ENCODE results near the gene SRRT. TPM values are rescaled to one million over a fixed set of nuclear protein-coding genes. Genes with fewer than 3 reads are reported as not detected.

Gene SRRT
- total RNA-seq, 4 donors from 2014 or later: 72.6 to 124 (median 88.6) TPM

DNA sequence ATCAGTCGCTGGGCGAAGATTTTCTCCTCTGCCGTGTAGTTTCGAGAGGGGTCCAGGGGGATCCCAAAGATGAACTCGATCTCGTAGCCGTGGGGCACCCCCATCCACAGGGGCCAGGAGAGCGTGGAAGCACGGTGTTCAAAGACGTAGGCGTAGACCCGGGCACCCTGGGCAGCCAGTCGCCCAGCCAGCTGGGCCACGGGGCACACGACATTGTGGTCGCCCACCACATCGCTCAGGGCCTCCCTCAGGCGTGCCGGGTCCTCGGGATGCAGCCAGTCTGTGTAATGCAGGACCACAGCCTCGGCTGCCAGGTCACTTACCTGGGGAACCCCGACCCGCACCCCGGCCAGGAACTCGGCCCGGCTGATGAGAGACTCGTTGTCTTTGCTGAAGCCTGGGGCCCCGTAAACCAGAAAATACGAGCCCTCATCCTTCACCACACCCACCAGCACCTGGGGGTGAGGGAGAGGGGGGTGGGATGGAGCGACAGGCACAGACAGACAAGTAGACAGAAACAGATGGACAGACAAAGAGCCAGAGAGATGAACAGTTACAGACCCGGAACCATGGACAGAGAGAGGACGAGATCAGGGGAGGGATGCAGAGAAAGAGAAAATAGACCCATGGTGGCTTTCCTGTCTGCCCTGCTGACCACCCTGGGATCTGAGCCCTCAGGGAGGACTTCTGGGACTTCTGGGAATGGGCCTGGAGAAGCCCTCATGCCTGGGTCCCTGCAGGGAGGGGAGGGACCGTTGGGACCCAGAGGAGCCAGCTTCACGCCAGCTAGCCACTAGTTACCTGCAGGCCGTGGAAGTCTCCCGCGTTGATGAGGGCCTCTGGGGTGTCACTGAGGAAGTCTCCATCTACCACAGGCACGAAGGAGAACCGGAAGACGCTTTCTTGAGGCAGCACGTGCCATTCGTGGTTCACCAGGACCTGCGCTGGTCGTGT, 17.7 kb downstream of the SRRT start:
- peaks cover 2 to 43% of the 10 kb centered on the region in 2 donors for H3K27me3 ChIP-seq
- peaks cover 0 to 9% (median 6%) of the 10 kb centered on the region in 3 donors for H3K36me3 ChIP-seq
- H3K27ac ChIP-seq: no peak overlapping the region
- DNase-seq (ENCODE audit: low spot score in 2 of 2): no peak
- H3K9me3 ChIP-seq: no peaks in the 10 kb centered on the region
- WGBS, 2 donors: 87 to 89% methylated on average over 31 to 40 of the region's 44 CpGs
- H3K4me1 ChIP-seq: peaks cover 0 to 65% (median 40%) of the 10 kb centered on the region in 4 donors
- TF ChIP-seq, protein P1, sequence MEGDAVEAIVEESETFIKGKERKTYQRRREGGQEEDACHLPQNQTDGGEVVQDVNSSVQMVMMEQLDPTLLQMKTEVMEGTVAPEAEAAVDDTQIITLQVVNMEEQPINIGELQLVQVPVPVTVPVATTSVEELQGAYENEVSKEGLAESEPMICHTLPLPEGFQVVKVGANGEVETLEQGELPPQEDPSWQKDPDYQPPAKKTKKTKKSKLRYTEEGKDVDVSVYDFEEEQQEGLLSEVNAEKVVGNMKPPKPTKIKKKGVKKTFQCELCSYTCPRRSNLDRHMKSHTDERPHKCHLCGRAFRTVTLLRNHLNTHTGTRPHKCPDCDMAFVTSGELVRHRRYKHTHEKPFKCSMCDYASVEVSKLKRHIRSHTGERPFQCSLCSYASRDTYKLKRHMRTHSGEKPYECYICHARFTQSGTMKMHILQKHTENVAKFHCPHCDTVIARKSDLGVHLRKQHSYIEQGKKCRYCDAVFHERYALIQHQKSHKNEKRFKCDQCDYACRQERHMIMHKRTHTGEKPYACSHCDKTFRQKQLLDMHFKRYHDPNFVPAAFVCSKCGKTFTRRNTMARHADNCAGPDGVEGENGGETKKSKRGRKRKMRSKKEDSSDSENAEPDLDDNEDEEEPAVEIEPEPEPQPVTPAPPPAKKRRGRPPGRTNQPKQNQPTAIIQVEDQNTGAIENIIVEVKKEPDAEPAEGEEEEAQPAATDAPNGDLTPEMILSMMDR (IDR thresholded peaks at IDR 0.05): no peak
- TF ChIP-seq POLR2A (IDR thresholded peaks at IDR 0.05) (no peak), EP300 (IDR thresholded peaks at IDR 0.05) (no peak)
- H3K4me3 ChIP-seq: no peak overlapping the region

DNA sequence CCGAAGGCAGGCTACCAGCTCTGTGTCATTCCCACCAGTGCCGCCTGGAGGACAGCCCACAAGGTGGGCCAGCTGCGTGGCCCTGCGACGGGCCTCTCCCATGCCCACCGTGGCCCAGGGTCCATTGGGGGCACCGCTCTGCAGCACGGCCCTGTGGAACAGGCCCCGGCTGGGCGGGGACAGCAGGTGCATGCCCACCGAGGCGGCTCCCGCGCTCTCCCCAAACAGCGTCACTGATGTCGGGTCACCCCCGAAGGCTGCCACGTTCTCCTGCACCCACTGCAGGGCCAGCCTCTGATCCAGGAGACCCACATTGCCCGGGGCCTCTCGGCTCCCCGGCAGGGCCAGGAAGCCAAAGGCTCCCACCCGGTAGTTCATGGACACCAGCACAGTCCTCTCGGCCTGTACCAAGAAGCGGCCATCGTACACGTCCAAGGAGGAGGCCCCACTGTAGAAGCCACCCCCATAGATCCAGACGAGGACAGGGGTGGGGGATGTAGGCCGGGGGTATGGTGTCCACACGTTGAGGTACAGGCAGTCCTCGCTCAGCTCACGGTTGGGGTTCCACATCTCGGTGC, 18.5 kb downstream of the SRRT start:
- Histone ChIP-seq H3K36me3 (peaks cover 0 to 2% (median 2%) of the 10 kb centered on the region in 3 donors), H3K4me1 (peaks cover 0 to 57% (median 35%) of the 10 kb centered on the region in 4 donors), H3K27me3 (peaks cover 2 to 51% of the 10 kb centered on the region in 2 donors), H3K9me3 (no peaks in the 10 kb centered on the region), H3K27ac (no peak overlapping the region), H3K4me3 (no peak overlapping the region)
- DNase-seq (ENCODE audit: low spot score in 2 of 2): no peak
- 86 to 90% methylated on average over 17 to 19 of the region's 32 CpGs for WGBS, 2 donors
- TF ChIP-seq POLR2A (IDR thresholded peaks at IDR 0.05) (no peak), EP300 (IDR thresholded peaks at IDR 0.05) (no peak)
- TF ChIP-seq, protein P1 (IDR thresholded peaks at IDR 0.05): no peak

DNA sequence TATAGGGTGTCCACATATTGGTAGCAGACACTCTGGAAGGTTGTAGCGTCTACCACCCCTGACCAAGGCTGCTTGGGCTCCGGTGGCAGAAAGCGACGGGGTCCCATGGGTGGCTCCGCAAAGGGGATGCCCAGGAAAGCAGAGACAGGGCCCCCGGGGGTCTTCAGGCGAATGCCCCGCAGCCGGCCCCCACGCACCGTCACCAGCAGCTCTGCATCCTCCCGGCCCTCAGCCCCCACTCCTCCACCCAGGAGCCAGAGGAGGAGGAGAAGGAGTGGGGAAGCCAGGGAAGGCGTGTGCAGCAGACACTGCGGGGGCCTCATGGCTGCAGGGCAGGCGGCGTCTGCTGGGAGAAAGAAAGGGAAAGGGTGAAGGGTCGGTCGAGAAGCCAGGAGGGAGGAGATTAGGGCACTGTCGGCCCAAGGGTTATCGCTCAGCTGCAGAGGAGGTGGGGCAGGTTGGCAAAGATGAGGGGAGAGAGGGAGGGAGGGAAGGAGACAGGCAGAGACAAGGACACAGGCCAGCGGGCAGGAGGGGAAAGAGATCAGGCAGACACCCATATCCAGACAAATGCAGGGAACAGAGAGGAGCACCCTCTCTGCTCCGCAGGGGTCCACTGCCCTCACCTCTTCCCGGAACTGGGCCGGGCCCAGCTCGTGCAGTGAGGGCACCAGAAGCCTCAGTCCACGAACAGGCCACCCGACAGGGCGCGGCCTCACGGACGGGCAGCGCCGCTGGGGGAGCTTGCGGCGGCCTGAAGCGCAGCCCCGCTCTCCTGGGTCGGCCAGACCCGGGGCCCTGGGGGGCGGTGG, 19.2 kb downstream of the SRRT start:
- Histone ChIP-seq H3K4me1 (peaks cover 0 to 50% (median 28%) of the 10 kb centered on the region in 4 donors), H3K27me3 (peaks cover 2 to 58% of the 10 kb centered on the region in 2 donors)
- DNase-seq (ENCODE audit: low spot score in 2 of 2): no peak

DNA sequence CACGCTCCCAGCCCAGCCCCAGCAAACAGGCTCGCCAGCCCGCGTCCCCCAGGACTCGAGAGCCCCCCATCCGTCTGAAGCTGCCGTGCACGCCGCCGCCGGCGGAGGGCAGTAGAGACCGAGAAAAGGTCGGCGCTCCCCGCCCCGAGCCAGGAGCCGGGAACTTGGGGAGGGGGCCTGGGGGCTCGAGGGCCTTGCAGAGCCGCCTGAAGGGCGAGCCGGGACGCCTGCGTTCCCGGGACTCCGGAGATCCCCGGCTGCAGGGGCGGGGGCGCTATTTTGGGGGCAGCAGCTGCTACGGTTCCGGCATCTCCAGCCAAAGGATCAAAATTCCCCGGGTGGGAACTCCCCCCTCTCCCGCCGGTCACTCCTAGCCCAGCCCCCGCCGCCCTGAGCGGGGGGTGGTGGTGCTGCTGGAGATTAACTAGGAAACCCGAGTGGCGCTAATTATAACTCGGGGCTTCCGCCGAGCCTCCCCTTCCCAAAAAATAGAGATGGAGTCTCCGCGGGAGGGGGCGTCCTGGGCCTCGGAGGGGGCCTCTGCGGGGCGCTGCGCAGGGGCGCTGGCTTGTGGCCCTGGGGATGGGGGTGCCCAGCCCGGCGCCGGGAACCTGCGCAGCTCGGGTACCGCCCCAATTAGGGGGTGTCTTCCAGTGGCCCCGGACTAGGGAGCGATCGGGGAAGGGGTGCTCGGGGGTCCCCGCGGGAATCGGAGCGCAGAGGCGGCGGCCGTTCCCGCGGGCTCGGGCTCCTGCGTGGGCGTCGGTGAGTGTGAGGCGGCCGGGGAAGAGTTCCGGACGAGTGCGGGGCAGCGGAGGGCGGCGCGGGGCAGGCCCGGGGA, 20.2 kb downstream of the SRRT start:
- H3K36me3 ChIP-seq: no peaks in the 10 kb centered on the region
- H3K4me3 ChIP-seq: peak overlapping the region; percentile 11 to 46 (median 36)
- DNase-seq (ENCODE audit: low spot score in 2 of 2): peak in 1 of 2 donors; percentile 39
- peaks cover 0 to 46% (median 26%) of the 10 kb centered on the region in 4 donors for H3K4me1 ChIP-seq
- no peaks in the 10 kb centered on the region for H3K9me3 ChIP-seq
- peak overlapping the region in 1 of 4 donors; percentile 26 for H3K27ac ChIP-seq
- TF ChIP-seq POLR2A (IDR thresholded peaks at IDR 0.05): no peak
- no peak for TF ChIP-seq EP300 (IDR thresholded peaks at IDR 0.05)
- TF ChIP-seq, protein P1 (IDR thresholded peaks at IDR 0.05): peak; percentile 72 to 92 (median 80)
- peaks cover 2 to 67% of the 10 kb centered on the region in 2 donors for H3K27me3 ChIP-seq
- 0% methylated on average over 16 to 32 of the region's 83 CpGs for whole genome bisulfite sequencing, 2 donors

More for the DNA sequence above, 19.2 kb downstream of the SRRT start:
- TF ChIP-seq EP300 (IDR thresholded peaks at IDR 0.05): no peak
- no peak for TF ChIP-seq POLR2A (IDR thresholded peaks at IDR 0.05)
- TF ChIP-seq, protein P1 (IDR thresholded peaks at IDR 0.05): no peak
- Histone ChIP-seq H3K4me3 (no peak overlapping the region), H3K36me3 (no peaks in the 10 kb centered on the region), H3K9me3 (no peaks in the 10 kb centered on the region), H3K27ac (no peak overlapping the region)
- WGBS, 2 donors: 22 to 38% methylated on average over 28 to 40 of the region's 40 CpGs

All from tibial nerve (tissue), 4 donors.